ENCODE data around the gene ERC2. TPM values are rescaled to one million over a fixed set of nuclear protein-coding genes. Genes with fewer than 3 reads are reported as not detected.

The ERC2 gene
- total and polyA plus RNA-seq, 2 donors (not counting 1 experiment from before 2014, with no cell fraction given) = 0.14 to 0.17 TPM

GRCh38 chr3:55508335-55508734 is 959.9 kb downstream of the ERC2 start:
- no peaks in the 10 kb centered on the region for H4K20me1 ChIP-seq (ENCODE audit: control insufficient read depth, extremely low read depth, insufficient read depth, low read length)
- no peak overlapping the region for H3K9ac ChIP-seq (ENCODE audit: insufficient read depth, low read length)
- TF ChIP-seq CTCF (conservative IDR thresholded peaks at IDR 0.05 in 1 of 2, IDR thresholded peaks at IDR 0.05 in 1 of 2; ENCODE audit: low read depth in 1 of 2, low read length in 2 of 2) = no peak
- TF ChIP-seq EZH2 (IDR thresholded peaks at IDR 0.05; ENCODE audit: low read length, missing control alignments) = no peak
- no peak overlapping the region for H3K4me2 ChIP-seq (ENCODE audit: extremely low read depth, insufficient read depth, low read length)
- DNase-seq (ENCODE audit: low read depth in 2 of 2) = no peak
- peaks cover 10% of the 10 kb centered on the region for H3K4me1 ChIP-seq (ENCODE audit: control insufficient read depth, extremely low read depth, insufficient read depth, low read length)
- no peak overlapping the region for H3K4me3 ChIP-seq (replicated peaks in 1 of 4; ENCODE audit: control extremely low read depth in 1 of 4, insufficient read depth in 1 of 4, low read depth in 3 of 4, low read length in 4 of 4)
- no peaks in the 10 kb centered on the region for H3K9me3 ChIP-seq (ENCODE audit: control insufficient read depth, insufficient read depth, low read depth, low read length)
- H3K27ac ChIP-seq (ENCODE audit: insufficient read depth, low read length) = no peak overlapping the region
- H3K79me2 ChIP-seq (ENCODE audit: control insufficient read depth, insufficient read depth, low read length) = no peaks in the 10 kb centered on the region
- H3K27me3 ChIP-seq (ENCODE audit: control insufficient read depth, insufficient read depth, low read length) = no peaks in the 10 kb centered on the region
- H3K36me3 ChIP-seq (ENCODE audit: control insufficient read depth, insufficient read depth, low read length) = no peaks in the 10 kb centered on the region
- H2AFZ ChIP-seq (ENCODE audit: low read length) = no peak overlapping the region

- Histone ChIP-seq H3K4me1 (ENCODE audit: control insufficient read depth, extremely low read depth, insufficient read depth, low read length) (peaks cover 8% of the 10 kb centered on the region), H3K27me3 (ENCODE audit: control insufficient read depth, insufficient read depth, low read length) (no peaks in the 10 kb centered on the region), H3K9me3 (ENCODE audit: control insufficient read depth, insufficient read depth, low read depth, low read length) (no peaks in the 10 kb centered on the region)
Observed at GRCh38 chr3:55507808-55508207, 960.5 kb downstream of the ERC2 start.

GRCh38 chr3:55505776-55506175 is 962.5 kb downstream of the ERC2 start:
- no peak overlapping the region for H3K4me3 ChIP-seq (replicated peaks in 1 of 4; ENCODE audit: control extremely low read depth in 1 of 4, insufficient read depth in 1 of 4, low read depth in 3 of 4, low read length in 4 of 4)

More at GRCh38 chr3:55507808-55508207, 960.5 kb downstream of the ERC2 start:
- no peak overlapping the region for H3K27ac ChIP-seq (ENCODE audit: insufficient read depth, low read length)
- H3K4me2 ChIP-seq (ENCODE audit: extremely low read depth, insufficient read depth, low read length) = no peak overlapping the region
- no peak overlapping the region for H3K4me3 ChIP-seq (replicated peaks in 1 of 4; ENCODE audit: control extremely low read depth in 1 of 4, insufficient read depth in 1 of 4, low read depth in 3 of 4, low read length in 4 of 4)
- no peaks in the 10 kb centered on the region for H3K79me2 ChIP-seq (ENCODE audit: control insufficient read depth, insufficient read depth, low read length)
- TF ChIP-seq CTCF (conservative IDR thresholded peaks at IDR 0.05 in 1 of 2, IDR thresholded peaks at IDR 0.05 in 1 of 2; ENCODE audit: low read depth in 1 of 2, low read length in 2 of 2) = no peak
- no peak for TF ChIP-seq EZH2 (IDR thresholded peaks at IDR 0.05; ENCODE audit: low read length, missing control alignments)
- no peaks in the 10 kb centered on the region for H4K20me1 ChIP-seq (ENCODE audit: control insufficient read depth, extremely low read depth, insufficient read depth, low read length)
- no peak overlapping the region for H2AFZ ChIP-seq (ENCODE audit: low read length)
- DNase-seq (ENCODE audit: low read depth in 2 of 2) = no peak
- H3K36me3 ChIP-seq (ENCODE audit: control insufficient read depth, insufficient read depth, low read length) = no peaks in the 10 kb centered on the region
- no peak overlapping the region for H3K9ac ChIP-seq (ENCODE audit: insufficient read depth, low read length)

More at GRCh38 chr3:55505776-55506175, 962.5 kb downstream of the ERC2 start:
- Histone ChIP-seq H3K4me1 (ENCODE audit: control insufficient read depth, extremely low read depth, insufficient read depth, low read length) (no peaks in the 10 kb centered on the region), H3K36me3 (ENCODE audit: control insufficient read depth, insufficient read depth, low read length) (no peaks in the 10 kb centered on the region), H3K9me3 (ENCODE audit: control insufficient read depth, insufficient read depth, low read depth, low read length) (no peaks in the 10 kb centered on the region), H2AFZ (ENCODE audit: low read length) (no peak overlapping the region), H3K27ac (ENCODE audit: insufficient read depth, low read length) (no peak overlapping the region), H3K27me3 (ENCODE audit: control insufficient read depth, insufficient read depth, low read length) (no peaks in the 10 kb centered on the region), H3K9ac (ENCODE audit: insufficient read depth, low read length) (no peak overlapping the region), H3K4me2 (ENCODE audit: extremely low read depth, insufficient read depth, low read length) (no peak overlapping the region), H3K79me2 (ENCODE audit: control insufficient read depth, insufficient read depth, low read length) (no peaks in the 10 kb centered on the region), H4K20me1 (ENCODE audit: control insufficient read depth, extremely low read depth, insufficient read depth, low read length) (no peaks in the 10 kb centered on the region)
- no peak for DNase-seq (ENCODE audit: low read depth in 2 of 2)
- TF ChIP-seq CTCF (conservative IDR thresholded peaks at IDR 0.05 in 1 of 2, IDR thresholded peaks at IDR 0.05 in 1 of 2; ENCODE audit: low read depth in 1 of 2, low read length in 2 of 2) = no peak
- TF ChIP-seq EZH2 (IDR thresholded peaks at IDR 0.05; ENCODE audit: low read length, missing control alignments) = no peak

Data from fibroblast of lung (primary cell).